8988T (cell line): ENCODE data around the gene EXOC8.

ENCODE experiments used
- DNase-seq: peaks from one replicate; pipeline ENCODE4 v3.0.0; 2011

The EXOC8 gene

GRCh38 chr1:231313661-231314060 is 24.0 kb downstream of the EXOC8 start:
- no peak for DNase-seq

- DNase-seq: no peak
Measured at GRCh38 chr1:231312432-231312788, 25.2 kb downstream of the EXOC8 start.

- no peak for DNase-seq
Measured at GRCh38 chr1:231311720-231312431, 25.8 kb downstream of the EXOC8 start.

GRCh38 chr1:231310391-231310934 is 27.2 kb downstream of the EXOC8 start:
- no peak for DNase-seq

- DNase-seq: no peak
Measured at GRCh38 chr1:231301990-231302389, 35.7 kb downstream of the EXOC8 start.

- no peak for DNase-seq
Measured at GRCh38 chr1:231295938-231296337, 41.7 kb downstream of the EXOC8 start.

GRCh38 chr1:231286603-231287002 is 51.0 kb downstream of the EXOC8 start:
- no peak for DNase-seq

GRCh38 chr1:231284441-231284840 is 53.2 kb downstream of the EXOC8 start:
- no peak for DNase-seq
